GM20000 (cell line): ENCODE results near the gene COPZ1.

Source experiments
- DNase-seq: peaks from one replicate; pipeline ENCODE4 v3.0.0; 2012; ENCODE audit warnings: low spot score
- TF ChIP-seq, protein P1 (sequence below): IDR thresholded peaks from 2 replicates; pipeline ENCODE4 v1.5.1; 2012; ENCODE audit warnings: mild to moderate bottlenecking, control low read depth; ENCODE audit errors: extremely low read depth, missing control alignments

The COPZ1 gene

DNA sequence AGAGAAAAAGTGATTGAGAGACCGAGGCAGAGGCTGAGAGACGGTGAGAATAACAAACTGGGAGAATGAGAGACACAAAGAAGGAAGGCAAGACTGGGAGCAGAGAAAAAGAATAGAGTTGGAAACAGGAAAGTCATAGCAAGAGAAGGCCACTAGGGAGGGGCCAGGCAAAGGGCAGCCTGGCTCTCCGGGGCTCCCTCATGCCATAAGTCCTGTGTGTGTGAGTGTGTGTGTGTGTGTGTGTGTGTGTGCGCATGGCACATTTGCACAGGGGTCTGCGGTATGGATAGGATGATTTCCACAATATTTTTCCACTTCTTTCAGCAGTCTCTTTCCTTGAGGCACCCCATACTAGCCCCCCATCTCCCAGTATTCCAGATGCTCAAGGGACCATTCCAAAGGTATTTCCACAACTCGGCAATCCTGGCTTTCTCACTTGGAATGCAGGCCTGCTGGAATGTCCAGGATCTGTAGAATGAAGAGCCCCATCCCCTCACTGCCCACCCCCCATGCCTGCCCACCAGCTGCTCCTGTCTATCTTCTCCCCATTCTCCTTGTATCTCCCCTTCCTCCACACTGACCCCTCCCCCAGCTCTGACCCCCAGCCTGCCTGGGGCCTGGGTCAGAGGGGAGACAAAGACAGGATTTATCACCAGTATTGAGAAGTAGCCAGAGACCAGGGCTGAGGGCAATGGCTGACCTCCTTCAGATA lies 30.3 kb downstream of the COPZ1 start:
- TF ChIP-seq, protein P1, sequence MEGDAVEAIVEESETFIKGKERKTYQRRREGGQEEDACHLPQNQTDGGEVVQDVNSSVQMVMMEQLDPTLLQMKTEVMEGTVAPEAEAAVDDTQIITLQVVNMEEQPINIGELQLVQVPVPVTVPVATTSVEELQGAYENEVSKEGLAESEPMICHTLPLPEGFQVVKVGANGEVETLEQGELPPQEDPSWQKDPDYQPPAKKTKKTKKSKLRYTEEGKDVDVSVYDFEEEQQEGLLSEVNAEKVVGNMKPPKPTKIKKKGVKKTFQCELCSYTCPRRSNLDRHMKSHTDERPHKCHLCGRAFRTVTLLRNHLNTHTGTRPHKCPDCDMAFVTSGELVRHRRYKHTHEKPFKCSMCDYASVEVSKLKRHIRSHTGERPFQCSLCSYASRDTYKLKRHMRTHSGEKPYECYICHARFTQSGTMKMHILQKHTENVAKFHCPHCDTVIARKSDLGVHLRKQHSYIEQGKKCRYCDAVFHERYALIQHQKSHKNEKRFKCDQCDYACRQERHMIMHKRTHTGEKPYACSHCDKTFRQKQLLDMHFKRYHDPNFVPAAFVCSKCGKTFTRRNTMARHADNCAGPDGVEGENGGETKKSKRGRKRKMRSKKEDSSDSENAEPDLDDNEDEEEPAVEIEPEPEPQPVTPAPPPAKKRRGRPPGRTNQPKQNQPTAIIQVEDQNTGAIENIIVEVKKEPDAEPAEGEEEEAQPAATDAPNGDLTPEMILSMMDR = no peak
- DNase-seq = no peak

DNA sequence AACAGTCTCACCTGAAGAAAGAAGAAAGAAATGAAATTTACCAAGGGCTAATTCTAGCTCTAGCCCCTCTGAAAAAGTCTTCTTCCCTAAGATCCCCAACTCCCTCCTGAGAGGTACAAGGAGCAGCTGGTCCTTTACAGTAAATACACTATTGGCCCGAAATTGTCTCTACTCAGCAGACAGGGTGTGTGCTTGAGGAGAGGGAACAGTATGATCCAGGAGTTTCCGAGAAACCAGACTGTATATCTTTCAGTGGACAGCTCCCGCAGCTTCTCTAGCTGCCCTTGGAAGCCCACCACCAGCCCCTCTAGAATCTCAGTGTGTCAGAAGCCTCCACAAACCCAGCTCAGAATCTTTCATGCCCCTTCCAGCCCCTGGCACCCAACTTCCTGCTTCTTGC lies 31.3 kb downstream of the COPZ1 start:
- TF ChIP-seq, protein P1 = no peak
- DNase-seq = no peak

DNA sequence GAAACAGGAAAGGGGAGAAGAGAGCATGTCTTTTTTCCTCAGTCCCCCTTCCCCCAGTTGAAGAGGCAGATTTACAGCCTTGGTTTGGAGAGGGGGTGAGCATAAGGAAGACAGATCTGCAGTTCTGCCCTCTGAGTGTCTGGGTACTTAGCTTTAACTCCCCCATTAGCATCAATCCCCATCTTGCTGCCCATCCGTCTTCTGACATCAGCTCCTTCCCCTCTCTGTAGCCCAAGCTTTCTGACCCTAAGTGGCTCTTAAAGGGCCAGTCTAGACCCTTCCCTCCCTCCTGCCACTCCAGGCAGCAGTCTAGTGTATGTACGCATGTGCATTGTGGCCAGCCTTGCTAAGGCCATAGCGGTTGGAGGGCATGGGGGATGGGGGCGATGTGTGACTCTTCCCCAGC lies 32.0 kb downstream of the COPZ1 start:
- DNase-seq = no peak
- TF ChIP-seq, protein P1 = no peak

DNA sequence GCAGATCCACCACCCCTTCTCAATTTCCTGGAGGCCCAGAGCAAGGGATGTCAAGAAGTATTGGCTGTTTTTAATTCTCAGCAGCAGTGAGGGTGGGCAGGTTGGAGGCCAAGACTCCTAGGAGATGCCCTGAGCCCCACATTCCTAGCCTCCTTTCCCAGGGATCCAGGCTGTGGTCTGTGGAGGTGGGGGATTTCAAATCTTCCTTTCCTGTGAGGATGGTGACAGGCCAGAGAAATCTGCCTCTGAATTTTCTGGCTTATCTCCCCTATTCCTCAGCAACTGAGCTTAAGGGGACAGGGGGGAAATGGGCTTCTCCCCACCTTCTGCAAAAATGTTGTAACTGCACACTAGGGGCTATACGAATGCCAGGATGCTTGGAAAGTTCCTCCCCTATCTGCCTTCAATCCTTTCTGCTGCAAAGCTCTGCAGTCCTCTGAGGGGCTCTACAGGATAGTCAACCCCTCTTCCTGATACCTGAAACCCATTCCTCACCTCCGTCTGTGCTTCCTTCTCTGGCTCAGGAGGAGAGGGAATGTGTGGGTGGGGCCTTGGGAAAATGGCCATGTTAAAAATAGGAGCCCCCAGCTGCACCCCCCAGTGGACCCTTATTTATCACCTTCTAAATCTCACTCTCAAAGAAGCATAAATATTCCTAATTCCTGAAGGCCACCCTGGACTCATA lies 32.7 kb downstream of the COPZ1 start:
- TF ChIP-seq, protein P1 = no peak
- DNase-seq = no peak

DNA sequence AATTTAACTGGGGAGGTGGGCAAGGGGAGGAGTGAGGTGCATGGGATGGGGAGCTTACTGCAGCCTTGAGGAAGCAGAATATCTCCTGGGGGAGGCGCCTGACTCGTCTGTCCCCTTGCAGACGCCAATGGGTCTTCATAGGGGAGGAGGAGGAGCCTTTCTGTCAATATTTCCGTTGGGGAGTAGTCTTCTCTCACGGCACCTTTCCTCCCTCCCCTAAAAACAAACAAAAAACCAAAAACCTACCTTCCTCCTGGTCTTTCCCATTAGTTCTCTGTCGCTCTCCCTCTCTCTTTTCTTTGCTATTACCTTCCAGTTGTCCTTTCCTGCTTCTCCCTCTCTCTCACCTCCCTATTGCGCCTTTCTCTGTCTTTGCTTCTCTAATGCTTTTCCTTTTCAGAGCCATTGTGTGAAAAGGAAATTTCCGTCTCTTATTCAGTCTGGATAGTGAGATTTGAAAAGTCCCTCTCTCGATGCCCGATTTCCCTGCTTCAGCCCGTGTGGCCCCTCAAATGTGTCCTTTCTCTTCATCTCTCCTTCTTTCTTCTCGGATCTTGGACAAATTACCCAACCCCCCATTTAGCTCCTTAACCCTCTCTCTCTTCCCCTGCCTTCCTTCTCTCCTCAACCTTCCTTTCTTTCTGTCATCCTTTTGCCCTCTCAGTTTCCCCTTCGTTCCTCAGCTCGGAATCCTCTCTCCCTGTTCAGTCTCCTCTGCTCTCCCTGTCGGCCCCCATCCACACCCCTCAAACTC lies 33.4 kb downstream of the COPZ1 start:
- DNase-seq = peak; percentile 65
- TF ChIP-seq, protein P1 = no peak

DNA sequence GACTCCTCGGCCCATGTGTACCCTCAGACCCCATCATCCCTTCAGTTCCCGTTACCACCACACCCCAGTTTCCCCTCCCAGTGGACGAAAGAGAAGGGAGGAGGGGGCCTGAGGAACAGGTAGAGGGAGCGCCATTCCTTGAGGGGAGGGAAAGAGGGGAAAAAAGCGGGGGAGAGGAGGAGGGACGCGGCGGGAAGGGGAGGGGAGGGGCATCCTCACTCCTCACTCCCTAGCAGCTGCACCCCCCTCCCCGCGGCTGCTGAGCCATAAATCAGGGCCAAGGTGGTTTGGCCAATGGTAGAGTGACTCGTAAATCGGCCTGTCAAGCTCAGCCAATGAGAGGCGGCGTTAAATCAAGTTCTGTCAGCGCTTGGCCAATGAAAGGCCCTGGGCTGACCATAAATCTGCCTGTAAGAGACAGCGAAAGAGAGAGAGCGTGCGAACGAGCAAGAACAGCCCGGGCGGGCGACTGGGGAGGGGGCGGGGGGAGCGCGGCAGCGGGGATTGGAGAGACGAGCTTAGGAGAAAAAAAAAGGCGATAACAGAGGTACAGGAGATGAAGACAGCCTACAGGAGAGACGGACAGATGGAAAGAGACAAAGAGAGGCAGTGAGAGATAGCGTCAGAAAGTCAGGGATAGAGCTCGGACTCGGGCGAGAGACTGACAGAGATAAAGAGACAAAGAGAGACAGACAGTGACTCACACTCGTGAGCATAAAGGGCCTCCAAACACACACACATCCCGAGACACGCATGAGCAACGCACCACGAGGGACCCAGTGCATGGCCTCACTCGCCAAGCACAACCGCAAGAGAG lies 34.2 kb downstream of the COPZ1 start:
- peak; percentile 93 for DNase-seq
- TF ChIP-seq, protein P1 = no peak
